Left renal pelvis (tissue), 4 donors: ENCODE data around the gene CMIP. TPM values are rescaled to one million over a fixed set of nuclear protein-coding genes. Genes with fewer than 3 reads are reported as not detected.
"Not testable (repeated sequence)": the region's sequence is repeated elsewhere in the genome, so short reads cannot be mapped to it uniquely, and the experiment has no call there.

ENCODE experiments used
- DNase-seq, 4 donors: peaks; one replicate each; pipeline ENCODE4 v3.0.0-alpha.2; 2013; ENCODE audit warnings: low read depth in 4 of 4, low spot score in 3 of 4
- polyA plus RNA-seq, 4 donors: library from polyadenylated mRNA; unstranded; fragments of 120-200 nt; gene quantifications; one replicate each; pipeline ENCODE4 v1.2.1, GENCODE V29; 2013; ENCODE audit not compliant: insufficient read length in 4 of 4

The CMIP gene
- polyA plus RNA-seq, 4 donors, result 24.0 to 48.3 (median 42.0) TPM

DNA sequence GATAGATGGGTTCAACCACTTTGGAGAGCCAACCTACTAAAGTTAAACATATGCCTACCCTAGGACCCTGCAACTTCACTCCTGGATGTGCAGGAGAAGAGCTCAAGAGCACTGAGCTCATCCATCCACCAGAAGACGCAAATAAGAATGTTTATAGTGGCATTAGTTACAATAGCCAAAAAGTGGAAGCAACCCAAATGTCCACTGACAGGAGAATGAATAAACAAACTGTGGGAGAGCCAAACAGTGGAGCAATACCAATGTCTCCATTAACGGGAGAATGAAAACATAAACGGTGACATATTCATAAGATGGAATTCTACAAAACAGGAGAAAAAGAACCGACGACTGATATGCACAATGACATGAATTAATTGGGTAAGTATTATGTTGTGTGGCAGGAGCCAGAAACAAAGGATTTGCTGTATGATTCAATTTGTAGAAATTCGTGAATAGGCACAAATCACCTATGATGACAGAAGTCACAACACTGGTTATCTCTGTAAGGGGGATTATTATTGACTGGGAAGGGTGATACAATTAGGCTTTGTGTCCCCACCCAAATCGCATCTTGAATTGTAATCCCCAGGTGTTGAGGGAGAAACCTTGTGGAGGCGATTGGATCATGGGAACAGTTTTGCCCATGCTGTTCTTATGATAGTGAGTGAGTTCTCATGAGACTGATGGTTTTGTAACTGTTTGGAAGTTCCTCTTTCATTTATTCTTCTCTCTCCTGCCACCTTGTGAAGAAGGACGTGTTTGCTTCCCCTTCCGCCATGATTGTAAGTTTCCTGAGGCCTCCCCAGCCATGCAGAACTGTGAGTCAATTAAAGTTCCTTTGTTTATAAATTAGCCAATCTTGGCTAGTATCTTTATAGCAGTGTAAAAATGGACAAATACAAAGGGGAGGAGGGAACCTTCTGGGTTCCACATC, 276.6 kb downstream of the CMIP start:
- DNase-seq, result no peak

DNA sequence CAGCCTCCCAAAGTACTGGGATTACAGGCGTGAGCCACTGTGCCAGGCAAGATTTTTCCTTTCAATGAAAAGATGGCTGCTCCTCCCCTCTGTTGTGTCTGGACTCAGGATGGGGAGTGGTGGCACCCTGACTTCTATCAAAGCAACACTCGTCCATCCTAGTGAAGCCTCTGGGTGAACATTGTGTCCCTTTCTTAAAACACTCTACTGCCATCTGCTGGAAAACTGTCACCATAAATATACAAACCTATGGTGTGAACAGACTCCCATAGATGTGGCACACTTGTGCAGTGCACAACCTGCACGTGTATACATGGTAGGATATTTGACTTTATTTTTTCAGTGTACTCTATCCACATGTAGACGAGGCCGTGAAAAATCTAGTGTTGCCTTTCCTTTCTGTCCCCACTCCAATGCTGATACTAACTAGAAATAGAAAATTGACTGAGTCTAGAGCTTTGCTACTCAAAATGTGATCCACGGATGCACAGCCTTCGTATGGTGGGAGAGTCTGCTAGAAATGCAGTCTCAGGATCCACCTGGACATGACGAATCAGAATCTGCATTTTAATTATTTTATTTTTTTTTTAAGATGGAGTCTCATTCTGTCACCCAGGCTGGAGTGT, 278.6 kb downstream of the CMIP start:
- peak in 3 of 4 donors; percentile 72 to 78 (median 75) for DNase-seq

DNA sequence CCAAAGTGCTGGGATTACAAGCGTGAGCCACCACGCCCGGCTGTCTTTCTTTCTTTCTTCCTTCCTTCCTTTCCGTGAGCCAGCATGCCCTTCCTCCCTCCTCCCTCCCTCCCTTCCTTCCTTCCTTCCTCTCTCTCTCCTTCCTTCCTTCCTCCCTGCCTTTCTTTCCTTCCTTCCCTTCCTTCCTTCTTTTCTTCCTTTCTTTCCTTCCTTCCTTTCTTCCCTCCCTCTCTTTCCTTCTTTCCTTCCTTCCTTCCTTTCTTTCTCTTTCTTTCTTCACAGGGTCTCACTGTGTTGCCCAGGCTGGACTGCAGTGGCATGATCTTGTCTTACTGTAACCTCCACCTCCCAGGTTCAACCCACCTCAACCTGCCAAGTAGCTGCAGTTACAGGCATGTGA, 283.8 kb downstream of the CMIP start:
- DNase-seq, result no peak

DNA sequence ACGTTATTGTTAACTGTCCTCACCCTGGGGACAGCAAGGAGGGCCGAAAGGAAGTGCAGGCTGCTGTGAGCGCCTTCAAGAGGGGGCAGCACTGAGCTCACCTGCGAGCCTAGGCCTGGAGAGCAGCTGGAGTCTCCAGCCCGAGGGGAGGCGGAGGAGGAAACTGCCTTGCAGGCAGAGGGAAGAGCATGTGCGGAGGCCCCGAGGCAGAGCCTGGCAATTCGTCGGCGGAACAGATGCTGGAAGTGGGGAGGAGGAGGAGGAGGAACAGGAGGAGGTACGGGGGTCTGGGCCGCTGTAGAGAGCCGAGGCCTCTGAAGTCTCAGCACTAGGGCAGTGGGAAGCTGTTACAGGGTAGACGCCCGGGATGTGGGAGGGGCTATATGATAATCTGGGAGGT, 284.8 kb downstream of the CMIP start:
- no peak for DNase-seq

DNA sequence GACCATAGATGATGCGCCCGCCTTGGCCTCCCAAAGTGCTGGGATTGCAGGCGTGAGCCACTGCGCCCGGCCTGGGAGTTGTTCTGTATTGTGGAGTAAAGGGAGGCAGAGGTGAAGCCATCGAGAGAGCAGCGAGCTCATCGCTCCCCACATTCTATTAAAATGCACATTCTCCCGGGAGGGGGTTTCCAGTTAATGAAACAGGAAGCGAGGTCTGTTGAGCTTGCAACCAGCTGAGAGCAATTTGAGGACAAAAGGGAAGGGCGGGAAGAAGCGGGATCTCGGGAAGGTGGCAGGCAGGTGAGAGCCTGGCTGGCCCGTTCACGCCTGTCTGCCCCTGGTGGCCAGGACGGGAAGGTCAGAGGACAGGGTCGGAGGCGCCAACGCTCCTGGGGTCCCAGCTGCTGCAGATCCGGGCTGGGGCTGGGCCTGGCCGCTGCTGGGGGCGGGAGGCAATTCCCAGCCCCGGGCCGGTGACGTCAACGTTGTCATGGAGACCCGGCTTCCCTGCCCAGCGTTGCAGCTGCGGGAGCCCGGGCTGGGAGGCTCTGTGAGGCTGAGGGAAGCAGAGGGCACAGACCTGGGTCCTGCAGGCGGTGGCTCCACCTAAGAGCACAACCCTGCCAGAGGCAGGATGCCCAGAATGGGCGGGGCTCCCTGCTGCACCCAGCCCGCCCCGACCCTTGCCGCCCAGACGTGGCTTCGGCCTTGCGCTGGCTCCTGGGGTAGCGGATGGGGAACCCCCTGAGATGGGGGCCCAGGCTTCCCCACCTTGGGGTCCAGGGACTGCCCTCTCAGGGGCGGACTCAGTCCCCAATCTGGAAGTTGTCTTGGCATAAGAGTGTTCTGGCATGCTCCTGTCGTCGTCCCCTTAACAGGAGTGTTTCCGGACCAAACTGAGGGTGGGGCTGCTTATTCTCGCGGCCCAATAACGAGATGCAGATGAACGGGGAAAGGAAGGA, 285.8 kb downstream of the CMIP start:
- peak; percentile 67 to 81 (median 72) for DNase-seq

DNA sequence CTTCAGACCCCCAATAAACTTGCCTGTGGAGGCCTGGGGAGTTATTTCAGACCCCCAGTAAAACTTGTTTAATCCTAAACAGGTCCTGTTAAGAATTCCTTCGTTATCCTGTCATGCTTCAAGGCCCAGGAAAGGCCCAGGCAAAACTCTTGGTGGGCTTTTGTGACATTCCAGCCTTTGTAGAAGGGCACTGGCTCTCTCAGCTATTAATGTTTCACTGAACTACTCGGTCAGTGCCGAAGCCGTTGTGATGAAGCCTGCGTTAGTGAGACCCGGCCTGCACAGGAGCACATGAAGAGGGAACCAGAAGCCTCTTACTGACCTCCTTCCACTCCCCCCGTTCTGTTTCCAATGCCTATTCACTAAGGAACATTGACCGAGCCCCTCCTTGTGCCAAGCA, 287.0 kb downstream of the CMIP start:
- peak in 1 of 4 donors; percentile 32 for DNase-seq

DNA sequence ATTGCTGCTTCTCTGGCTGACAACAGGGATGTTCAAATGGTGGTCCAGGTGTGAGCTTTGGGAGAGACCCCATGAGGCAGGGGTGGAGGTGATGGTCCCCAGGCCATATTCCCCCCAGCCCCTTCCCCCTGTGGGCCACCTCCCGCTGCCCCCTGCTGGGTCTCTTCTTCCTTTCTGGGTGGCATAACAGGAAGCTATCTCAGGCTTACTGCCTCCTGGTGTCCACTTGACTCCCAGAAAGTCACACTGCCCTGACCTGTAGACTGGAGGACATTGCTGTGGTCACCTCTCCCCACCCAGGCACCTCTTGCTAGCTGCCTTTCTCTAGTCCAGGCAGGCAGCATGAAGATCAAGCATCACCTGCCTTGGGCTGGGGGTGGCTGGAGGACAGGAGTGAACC, 288.1 kb downstream of the CMIP start:
- no peak for DNase-seq

DNA sequence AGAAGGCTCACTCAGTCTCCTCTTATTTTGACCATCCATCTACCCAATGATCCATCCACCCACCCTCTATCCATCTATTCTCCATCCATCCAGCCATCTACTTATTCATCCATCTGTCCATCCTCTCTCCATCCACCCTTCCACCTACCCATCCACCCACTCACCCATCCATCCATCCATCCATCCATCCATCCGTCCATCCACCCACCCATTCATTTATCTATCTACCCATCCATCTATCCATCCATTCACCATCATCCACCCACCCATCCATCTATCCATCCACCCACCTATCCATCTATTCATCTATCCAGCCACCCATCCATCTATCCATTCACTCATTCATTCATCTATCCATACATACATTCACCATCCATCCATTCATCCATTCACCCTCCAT, 288.7 kb downstream of the CMIP start:
- no peak for DNase-seq

DNA sequence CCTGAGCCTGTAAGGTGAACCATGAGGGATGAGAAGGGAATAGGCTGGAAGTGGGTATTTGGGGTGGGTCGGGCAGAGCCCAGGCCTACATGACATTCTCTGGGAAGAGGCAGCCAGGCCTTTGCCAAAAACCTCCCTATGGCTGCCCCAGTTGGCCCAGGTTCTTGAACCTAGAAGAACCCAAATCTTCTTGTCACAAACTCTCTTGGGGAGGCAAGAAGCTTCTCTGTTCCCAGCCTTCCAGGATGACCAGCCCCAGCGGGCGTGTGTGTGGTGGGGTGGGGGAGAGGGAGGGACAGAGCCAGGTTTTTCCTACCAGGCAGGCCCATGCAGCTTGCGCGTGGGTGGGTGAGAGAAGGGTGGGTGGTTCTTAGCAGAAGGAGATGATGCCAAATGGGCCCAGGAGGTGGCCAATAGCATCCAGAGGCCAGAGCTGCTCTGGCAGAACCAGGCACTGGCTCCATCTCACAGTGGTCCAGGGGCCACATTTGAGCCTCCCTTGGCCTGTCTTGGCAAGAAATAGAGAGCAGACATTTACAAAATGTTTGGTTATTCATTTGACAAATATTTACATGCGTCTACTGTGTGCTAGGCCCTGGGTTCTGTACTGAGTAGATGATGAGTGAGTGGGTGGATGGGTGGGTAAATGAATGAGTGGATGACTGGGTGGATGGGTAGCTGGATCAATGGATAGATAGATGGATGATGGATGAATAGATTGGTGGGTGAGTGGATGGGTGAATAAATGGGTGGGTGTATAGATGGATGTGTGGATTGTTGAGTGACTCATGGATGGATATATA, 290.2 kb downstream of the CMIP start:
- DNase-seq, result no peak

DNA sequence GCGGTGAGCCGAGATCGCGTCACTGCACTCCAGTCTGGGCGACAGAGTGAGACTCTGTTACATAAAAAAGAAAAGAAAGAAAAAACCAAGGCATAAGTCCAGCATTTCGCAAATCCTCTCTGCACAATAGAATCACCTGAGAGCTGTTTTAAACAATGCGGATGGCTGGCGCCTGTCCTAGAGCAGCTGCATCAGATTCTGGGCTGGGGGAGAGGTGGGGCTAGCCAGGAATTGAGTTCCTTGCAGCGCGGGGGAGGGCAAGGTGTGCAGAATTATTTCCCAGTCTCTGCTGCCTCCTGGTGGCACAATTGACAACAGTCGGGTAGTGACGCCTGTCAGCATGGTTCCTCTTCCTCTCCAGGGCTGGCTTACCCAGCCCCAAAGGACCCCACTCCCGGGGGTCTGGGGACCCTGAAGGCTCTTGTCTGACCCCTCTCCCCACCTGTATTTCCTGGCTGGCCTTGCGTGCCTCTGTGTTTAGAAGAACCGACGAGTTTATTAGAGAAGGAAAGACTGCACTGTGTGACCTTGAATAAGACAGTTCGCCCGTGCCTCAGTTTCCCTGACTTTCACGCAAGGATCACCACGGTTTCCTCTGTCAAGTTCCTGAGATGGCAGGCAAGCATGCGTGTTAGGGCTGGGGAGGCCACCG, 293.4 kb downstream of the CMIP start:
- peak in 3 of 4 donors; percentile 68 to 74 (median 70) for DNase-seq

DNA sequence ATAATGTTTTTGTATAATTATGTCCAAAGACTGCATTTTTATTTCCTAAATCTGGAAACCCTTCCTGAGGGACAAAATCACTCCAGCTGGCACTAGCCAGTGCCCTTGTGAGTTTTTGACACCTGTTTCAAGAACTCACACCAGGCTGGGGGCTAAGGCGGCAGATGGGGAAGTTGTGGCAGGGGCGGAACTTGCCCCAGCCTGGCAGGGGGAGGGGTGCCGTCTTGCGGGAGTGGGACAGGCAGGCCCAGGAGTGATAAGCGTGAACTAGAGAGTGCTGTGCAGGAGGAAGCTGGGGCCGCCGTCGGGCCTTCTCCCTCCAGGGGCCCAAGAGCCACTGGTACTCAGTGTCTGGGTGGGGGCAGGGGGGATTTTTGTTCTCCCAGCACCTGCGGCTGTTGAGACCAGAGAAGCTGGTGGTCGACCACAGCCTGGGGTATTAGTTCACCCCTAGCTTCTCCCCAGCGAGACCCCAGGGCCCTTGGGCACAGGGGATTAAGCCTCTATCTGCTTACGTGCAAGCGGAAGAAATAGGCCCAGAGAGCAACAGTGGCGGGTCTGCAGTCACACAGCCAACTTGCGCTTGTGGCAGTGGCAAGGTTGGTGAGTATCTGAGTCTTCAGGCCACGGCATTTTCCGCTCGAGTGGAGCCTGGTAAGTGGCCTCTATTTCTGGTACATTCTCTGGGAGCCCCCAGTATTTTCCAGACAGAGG, 294.3 kb downstream of the CMIP start:
- DNase-seq, result no peak

DNA sequence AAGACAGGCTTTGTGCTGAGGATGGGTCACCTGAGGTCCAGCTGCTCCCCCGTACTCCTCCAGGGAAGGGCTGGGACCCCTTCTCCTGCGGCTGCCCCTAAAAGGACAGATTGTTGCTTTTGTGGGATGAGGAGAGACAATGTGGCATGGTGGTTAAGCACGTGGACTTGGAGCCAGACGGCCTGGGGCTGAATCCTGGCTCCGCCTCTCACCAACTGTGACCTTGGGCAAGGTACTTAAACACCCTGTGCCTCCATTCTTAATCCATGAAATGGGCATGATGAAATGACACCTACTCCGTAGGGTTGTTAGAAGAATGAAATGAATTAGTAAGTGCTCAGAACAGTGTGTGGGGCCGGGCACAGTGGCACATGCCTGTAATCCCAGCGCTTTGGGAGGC, 294.9 kb downstream of the CMIP start:
- DNase-seq, result no peak

DNA sequence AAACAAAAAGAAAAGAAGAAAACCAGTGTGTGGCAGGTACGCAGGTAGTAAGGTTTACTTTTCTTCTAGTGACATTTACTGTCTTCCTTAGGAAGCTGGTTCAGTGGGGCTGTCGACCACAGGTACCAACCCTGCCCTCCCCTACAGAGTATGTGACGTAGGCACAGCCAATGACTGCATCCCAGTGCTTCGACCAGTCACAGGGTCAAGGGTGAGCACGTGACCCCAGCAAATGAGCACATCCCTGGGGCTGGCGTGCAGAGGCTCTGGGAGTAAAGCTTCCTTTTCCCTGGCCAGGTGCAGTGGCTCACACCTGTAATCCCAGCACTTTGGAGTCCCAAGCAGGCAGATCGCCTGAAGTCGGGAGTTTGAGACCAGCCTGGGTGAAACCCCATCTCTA, 295.6 kb downstream of the CMIP start:
- DNase-seq, result no peak

DNA sequence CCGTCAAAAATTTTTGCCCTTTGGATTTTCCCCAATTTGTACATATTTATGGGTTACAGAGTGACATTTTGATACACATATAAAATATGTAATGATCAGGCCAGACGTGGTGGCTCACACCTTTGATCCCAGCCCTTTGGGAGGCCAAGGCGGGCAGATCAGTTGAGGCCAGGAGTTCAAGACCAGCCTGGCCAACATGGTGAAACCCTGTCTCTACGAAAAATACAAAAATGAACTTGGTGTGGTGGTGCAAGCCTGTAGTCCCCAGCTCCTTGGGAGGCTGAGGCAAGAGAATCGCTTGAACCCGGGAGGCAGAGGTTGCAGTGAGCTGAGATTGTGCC, 296.8 kb downstream of the CMIP start:
- not testable (repeated sequence) for DNase-seq

DNA sequence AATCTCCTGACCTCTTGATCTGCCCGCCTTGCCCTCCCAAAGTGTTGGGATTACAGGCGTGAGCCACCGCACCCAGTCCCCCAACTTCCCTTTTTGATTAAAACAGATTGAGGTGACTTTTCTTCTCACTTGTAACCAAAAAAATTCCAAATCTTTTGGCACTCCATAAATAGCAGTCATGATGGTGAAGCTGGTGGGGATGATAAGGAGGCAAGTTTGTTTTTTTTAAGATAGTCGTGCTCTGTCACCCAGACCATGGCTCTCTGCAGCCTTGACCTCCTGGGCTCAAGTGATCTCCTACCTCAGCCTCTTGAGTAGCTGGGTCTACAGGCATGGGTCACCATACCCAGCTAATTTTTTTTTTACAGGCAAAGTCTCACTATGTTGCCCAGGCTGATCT, 299.8 kb downstream of the CMIP start:
- no peak for DNase-seq

DNA sequence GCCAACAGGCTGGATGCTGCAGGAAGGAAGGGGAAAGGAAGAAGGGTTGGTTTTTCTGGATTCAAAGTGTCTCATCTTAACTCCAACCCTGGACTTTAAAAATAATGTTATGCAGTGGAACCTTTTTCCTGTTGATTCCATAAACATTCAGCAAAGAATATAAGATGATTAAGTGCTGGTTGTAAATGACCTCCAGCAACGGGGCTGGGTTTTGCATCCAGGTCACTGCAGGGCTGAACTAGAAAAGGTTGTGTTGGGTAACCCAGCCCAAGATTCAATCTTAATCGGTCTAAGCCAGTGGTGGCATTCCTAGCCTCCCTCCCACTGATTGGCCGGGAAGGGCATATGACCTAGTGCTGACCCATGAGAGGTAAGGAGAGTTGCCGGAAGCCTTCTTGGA, 300.3 kb downstream of the CMIP start:
- no peak for DNase-seq

DNA sequence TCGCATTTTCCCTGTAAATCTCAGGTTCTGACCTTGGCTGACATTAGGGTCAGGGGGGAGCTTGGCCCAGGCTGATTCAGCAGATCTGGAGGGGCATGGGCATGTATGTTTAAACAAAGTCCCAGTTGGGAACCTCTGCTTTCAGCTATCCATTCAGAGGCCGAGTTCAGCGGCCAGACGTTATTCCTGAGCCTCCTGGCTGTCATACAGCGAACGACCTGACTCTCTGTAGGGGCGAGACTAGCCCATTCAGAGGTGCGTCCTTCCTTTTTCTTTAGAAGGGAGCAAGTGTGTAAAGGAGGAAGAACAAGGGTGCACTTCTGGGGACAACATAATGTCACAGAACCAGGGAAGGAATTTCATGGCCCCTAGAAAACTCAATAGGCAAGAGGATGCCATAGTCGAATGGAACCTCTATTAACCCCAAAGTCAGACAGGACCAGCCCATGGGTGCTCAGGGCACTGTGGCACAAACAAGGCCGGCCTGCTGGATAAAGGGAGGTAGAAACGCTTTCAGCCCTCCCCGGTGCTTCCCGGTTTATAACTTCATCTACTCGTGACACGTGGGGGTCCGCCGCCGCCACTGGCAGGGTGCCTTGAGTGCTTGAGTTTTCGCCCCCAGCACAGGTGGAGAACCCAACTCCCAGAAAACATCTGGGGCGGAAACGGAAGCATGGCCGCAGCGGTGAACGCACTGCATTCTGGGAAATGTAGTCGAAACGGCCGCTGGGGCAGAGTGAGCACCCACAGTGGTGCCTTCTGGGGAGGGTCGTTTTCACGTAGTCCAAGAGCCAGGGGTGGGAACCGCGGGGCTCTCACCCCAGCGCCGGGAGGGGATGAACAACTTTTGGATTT, 301.3 kb downstream of the CMIP start:
- DNase-seq, result peak in 3 of 4 donors; percentile 27 to 55 (median 49)

DNA sequence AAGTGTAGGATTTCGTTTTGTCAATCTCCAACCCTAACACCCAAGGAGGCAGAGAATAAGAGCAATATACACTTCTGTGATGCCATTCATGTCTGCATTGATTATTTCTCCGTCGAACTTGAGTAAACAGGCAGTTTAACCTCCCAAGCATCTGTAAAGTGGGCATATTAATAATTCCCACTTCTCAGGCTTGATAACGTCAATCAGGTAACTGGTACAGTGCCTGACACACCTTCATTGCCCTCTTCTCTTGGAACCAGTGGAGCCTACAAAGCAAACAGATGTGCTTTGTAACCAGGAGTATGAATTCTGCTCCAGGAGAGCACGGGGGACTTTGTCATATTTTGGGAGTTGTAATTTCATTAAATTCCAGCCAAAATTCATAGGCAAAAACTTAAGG, 302.0 kb downstream of the CMIP start:
- no peak for DNase-seq
